Measurements from ENCODE around the gene IGSF6. TPM values are rescaled to one million over a fixed set of nuclear protein-coding genes. Genes with fewer than 3 reads are reported as not detected.

IGSF6 gene
- total and polyA plus RNA-seq, 2 of the 13 experiments (the other 11 are each of a cell fraction or from before 2014, with no cell fraction given), result not detected

DNA sequence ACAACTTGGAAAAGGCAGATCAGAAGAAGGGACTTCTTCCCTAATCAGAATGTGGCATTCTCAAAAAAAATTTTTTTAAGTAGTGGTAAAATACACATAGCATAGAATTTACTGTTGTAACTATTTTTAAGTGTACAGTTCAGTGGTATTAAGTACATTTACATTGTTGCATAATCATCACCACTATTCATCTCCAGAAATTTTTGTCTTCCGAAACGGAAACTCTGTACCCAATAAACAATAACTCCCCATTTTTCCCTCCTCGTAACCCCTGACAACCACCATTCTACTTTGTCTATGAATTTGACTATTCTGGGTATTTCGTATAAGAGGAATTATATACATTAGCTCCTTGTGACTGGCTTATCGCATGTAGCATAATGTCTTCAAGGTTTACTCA lies 34.1 kb downstream of the IGSF6 start:
- intact Hi-C loops (cut with micrococcal nuclease; ENCODE audit: unreplicated experiment) (no loop called here), in situ Hi-C loops (cut with HindIII; ENCODE audit: extremely low pct_ligation_motif_present, low pct_unique_long_range_greater_than_20kb) (no loop called here)
- 97% methylated on average over 5 of the region's 5 CpGs for WGBS (ENCODE audit: low lambda C conversion rate)
- no peak for FAIRE-seq
- Histone ChIP-seq H2AFZ (ENCODE audit: low read length) (no peak overlapping the region), H3K36me3 (replicated peaks in 1 of 2; ENCODE audit: control insufficient read depth in 1 of 2, insufficient read depth in 2 of 2, low read length in 2 of 2) (peaks cover 5 to 17% of the 10 kb centered on the region in 2 experiments), H3K4me1 (ENCODE audit: insufficient read depth, low read length) (no peaks in the 10 kb centered on the region), H3K9ac (ENCODE audit: insufficient read depth, low read depth, low read length) (no peak overlapping the region), H3K79me2 (ENCODE audit: insufficient read depth, low read length) (peaks cover 24% of the 10 kb centered on the region), H3K27me3 (ENCODE audit: control insufficient read depth in 1 of 2, insufficient read depth in 2 of 2, low read length in 2 of 2) (no peaks in the 10 kb centered on the region), H3K9me3 (ENCODE audit: low read length) (no peaks in the 10 kb centered on the region), H3K27ac (ENCODE audit: extremely low read length, insufficient read depth, low read length) (no peak overlapping the region), H3K4me3 (replicated peaks in 1 of 3; ENCODE audit: insufficient read depth in 1 of 3, low read depth in 2 of 3, low read length in 3 of 3) (no peak overlapping the region), H4K20me1 (ENCODE audit: insufficient read depth, low read length) (no peaks in the 10 kb centered on the region), H3K4me2 (ENCODE audit: low read depth, low read length) (no peak overlapping the region)
- DNase-seq (ENCODE audit: low spot score), result no peak
- ATAC-seq, result no peak
- BruUV-seq (replicated peaks), result no TSS peak
- ChIA-PET CTCF (ENCODE audit: low intra/inter-chr PET ratio, low total read pairs) (no interaction called here), POLR2A (no interaction called here)
- peak; percentile 47; the same call in 1 of the 2 replicates for TF ChIP-seq CEBPB (IDR thresholded peaks at IDR 0.05; ENCODE audit: borderline replicate concordance, low read depth, low read length)
- TF ChIP-seq ZNF674 (CRISPR knock-in tag; IDR thresholded peaks at IDR 0.05; ENCODE audit: low read depth), result no peak

DNA sequence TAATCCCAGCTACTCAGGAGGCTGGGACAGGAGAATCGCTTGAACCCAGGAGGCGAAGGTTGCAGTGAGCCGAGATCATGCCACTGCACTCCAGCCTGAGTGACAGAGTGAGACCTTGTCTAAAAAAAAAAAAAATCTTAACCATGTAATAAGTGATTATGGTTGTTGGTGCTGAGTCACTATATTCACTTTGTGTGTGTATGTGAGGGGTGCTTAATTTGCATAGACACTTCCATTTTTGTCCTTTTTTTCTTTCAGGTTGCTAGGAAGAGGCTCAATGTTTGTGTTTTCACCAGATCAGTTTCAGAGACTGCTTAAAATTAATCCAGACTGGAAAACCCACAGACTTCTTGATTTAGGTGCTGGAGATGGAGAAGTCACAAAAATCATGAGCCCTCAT lies 34.8 kb downstream of the IGSF6 start:
- ChIA-PET CTCF (ENCODE audit: low intra/inter-chr PET ratio, low total read pairs) (no interaction called here), POLR2A (no interaction called here)
- no peaks in the 10 kb centered on the region for H3K9me3 ChIP-seq (ENCODE audit: low read length)
- no peak overlapping the region for H3K27ac ChIP-seq (ENCODE audit: extremely low read length, insufficient read depth, low read length)
- H3K9ac ChIP-seq (ENCODE audit: insufficient read depth, low read depth, low read length), result no peak overlapping the region
- H3K36me3 ChIP-seq (replicated peaks in 1 of 2; ENCODE audit: control insufficient read depth in 1 of 2, insufficient read depth in 2 of 2, low read length in 2 of 2), result peaks cover 5 to 14% of the 10 kb centered on the region in 2 experiments
- H4K20me1 ChIP-seq (ENCODE audit: insufficient read depth, low read length), result no peaks in the 10 kb centered on the region
- H2AFZ ChIP-seq (ENCODE audit: low read length), result no peak overlapping the region
- FAIRE-seq (no peak), DNase-seq (ENCODE audit: low spot score) (no peak), ATAC-seq (no peak)
- in situ Hi-C loops (cut with HindIII; ENCODE audit: extremely low pct_ligation_motif_present, low pct_unique_long_range_greater_than_20kb), result no loop called here
- no peaks in the 10 kb centered on the region for H3K27me3 ChIP-seq (ENCODE audit: control insufficient read depth in 1 of 2, insufficient read depth in 2 of 2, low read length in 2 of 2)
- no TSS peak for BruUV-seq (replicated peaks)
- H3K4me1 ChIP-seq (ENCODE audit: insufficient read depth, low read length), result no peaks in the 10 kb centered on the region
- 100% methylated on average over 3 of the region's 3 CpGs for WGBS (ENCODE audit: low lambda C conversion rate)
- H3K4me2 ChIP-seq (ENCODE audit: low read depth, low read length), result no peak overlapping the region
- intact Hi-C loops (cut with micrococcal nuclease; ENCODE audit: unreplicated experiment), result no loop called here
- H3K4me3 ChIP-seq (replicated peaks in 1 of 3; ENCODE audit: insufficient read depth in 1 of 3, low read depth in 2 of 3, low read length in 3 of 3), result no peak overlapping the region
- TF ChIP-seq ZNF446 (CRISPR knock-in tag; IDR thresholded peaks at IDR 0.05), result no peak
- TF ChIP-seq ATF6 (CRISPR knock-in tag; conservative IDR thresholded peaks at IDR 0.05), result no peak
- TF ChIP-seq ZFP36L1 (CRISPR knock-in tag; IDR thresholded peaks at IDR 0.05), result no peak
- peaks cover 27% of the 10 kb centered on the region for H3K79me2 ChIP-seq (ENCODE audit: insufficient read depth, low read length)
